Activated T-cell treated with anti-CD3 and anti-CD28 coated beads for 1 hour (primary cell): ENCODE data around the gene PAFAH1B1.
"Not testable (repeated sequence)": the region's sequence is repeated elsewhere in the genome, so short reads cannot be mapped to it uniquely, and the experiment has no call there.

Experiments used
- DNase-seq: peaks from one replicate; pipeline ENCODE4 v3.0.0-alpha.2; 2020; ENCODE audit warnings: low read depth

The PAFAH1B1 gene

DNA sequence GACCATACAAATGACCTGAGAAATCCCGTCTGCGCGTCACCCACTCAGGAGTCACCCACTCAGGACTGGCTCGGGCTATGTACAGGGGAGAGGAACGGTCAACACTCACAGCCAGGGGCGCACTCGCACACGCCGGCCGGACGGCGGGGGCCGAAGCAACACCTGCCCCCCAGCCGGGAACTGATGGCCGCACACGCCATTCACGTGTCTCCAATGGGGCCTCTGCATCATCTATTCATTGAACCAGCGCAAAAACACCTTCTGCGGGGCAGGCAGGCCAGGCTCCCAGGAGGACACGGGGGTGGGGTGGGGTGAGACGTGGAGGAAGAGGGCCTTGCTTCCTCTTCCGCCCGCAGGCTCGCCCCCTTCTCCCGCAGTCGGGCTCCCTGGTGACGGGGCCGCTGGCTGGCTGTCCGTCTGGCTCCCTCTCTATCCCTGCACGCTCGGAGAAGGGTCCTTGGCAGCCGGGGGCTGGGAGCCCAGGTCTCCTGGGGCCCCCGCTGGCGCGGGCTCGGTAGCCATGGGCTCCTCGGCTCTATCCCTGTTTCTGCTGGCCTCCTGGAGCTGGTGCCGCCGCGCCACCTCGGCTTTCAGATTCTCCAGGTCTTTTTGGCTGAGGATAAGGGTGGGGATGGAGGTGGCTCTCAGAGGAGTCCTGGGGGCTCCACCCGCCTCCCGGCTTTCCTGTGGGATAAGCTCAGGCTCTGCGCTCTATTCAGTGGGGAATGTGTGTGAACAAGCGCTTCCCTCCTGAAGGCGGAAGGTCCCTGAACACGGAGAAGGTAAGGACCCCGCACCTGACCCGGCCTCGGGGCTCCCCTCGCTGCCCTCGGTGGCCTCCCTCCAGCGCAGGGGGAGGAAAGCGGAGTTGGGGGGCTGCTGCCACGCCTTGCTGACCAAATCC lies 97.0 kb downstream of the PAFAH1B1 start:
- no peak for DNase-seq

DNA sequence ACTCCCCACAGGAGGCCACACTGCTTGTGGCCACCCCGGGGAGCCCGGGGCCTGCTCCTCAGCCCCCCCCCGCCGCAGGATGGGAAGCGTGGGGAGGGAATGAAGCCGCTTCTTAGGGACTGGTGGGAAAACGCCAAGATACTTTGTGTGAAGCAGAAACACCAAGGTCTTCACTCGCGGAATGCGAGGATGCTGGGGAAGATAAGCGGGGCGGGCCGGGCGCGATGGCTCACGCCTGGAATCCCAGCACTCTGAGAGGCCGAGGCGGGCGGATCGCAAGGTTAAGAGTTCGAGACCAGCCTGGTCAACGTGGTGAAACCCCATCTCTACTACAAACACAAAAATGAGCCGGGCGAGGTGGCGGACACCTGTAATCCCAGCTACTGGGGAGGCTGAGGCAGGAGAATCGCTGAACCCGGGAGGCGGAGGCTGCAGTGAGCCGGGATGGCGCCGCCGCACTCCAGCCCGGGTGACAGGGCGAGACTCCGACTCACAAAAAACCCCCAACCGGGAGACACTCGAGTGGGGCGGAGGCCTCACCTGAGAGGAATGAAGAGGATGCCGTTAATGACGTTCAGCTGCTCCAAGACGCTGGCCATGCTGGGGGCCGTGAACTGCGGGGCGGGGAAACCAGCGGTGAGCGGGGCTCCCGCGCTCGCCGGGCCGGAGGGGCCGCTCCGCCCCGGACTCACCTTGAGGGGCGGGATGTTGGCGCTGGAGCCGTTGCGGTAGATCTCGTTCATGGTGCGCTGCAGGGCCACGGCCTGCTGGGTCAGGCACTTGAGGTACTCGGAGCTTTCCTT lies 97.8 kb downstream of the PAFAH1B1 start:
- DNase-seq = no peak

DNA sequence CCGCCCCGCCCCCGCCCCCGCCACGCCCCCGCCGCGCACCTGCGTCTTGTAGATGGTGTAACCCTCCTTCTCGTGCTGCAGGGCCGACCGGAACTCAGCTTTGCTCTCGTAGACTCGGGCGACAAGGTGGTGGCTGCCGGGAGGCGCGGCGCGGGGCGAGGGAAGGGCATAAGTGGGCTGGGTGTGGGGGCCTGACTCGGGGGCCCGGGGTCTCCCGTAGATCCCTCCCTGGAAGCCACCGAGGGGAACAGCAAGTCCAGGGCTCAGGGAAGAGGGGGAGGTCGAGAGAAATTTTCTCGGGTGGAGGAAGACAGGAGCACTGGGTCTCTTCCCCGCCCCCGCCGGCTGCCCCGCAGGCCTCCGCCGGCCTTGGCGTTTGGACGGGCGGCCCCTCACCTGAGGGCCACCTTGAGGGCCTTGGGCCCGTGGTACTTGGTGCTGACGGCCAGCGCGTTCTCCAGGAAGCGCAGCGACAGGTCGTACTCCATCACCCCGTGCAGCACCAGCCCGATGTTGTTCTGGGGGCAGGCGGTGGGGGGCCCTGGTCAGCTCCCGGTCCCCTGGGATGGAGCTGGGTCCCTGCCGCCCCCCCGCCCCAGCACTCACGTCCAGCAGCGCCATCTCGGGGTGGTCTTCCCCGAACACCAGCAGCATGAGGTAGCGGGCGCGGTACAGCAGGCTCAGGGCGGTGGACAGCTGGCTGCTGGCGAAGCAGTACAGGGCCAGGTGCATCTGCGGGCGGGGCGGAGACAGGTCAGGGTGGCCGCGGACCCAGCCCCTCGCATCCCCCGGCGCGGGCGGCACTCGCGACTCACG lies 98.7 kb downstream of the PAFAH1B1 start:
- no peak for DNase-seq

DNA sequence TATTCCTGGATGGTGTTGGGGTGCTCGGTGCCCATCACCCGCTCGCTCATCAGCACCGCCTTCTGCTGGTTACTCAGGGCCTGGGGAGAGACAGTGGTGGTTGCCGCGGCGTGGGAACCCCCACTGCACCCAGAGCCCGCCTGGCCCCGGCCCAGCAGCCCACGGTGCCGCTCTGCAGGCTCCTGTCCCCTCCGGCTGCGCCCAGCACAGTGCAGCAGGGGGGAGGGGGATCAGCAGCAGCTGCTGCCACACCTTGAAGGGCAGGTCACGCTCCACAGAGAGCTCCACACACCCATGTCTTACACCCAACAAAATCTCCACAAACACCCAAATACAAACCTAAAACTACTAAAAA lies 99.3 kb downstream of the PAFAH1B1 start:
- DNase-seq = no peak

- no peak for DNase-seq
These were observed 100.3 kb downstream of the PAFAH1B1 start for GRCh38 chr17:2693561-2694380.

DNA sequence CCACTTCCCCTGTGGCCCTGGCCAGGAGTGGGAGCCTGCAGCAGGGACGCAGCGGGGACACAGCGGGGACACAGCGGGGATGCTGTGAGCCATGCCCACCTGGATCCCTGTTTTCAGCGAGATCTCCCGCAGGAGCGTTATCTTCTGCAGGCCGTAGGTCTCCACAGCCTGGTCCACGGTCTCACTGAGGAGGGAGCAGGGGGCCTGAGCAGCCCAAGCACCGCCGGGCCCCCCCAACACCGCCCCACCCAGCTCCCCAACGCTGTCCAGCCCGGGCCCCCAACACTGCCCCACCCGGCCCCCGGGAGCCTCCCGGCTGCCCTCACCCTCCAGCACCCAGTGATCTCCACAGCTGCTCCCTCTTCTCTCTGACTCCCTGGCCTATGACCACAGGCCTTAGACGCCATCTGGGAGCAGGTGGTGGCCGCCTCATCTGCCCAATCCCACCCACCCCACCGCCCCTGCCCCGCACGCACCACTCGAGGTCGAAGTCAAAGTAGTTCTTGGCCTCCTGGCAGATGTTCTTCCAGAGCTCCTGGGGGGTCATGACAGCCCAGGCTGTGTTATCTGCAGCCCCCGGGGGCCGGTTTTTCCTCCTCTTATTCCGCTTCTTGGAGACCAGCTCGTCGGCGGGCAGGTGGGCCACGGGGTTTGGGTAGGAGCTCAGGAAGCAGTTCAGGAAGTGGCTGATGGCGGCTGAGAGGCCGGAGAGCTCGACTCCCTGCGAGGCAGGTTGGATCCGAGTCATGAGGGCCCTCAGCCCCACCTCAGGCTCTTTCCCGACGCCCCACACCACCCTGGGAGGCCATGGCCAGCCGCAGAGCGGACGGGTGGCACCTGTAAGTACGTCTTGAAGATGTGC lies 101.2 kb downstream of the PAFAH1B1 start:
- no peak for DNase-seq

DNA sequence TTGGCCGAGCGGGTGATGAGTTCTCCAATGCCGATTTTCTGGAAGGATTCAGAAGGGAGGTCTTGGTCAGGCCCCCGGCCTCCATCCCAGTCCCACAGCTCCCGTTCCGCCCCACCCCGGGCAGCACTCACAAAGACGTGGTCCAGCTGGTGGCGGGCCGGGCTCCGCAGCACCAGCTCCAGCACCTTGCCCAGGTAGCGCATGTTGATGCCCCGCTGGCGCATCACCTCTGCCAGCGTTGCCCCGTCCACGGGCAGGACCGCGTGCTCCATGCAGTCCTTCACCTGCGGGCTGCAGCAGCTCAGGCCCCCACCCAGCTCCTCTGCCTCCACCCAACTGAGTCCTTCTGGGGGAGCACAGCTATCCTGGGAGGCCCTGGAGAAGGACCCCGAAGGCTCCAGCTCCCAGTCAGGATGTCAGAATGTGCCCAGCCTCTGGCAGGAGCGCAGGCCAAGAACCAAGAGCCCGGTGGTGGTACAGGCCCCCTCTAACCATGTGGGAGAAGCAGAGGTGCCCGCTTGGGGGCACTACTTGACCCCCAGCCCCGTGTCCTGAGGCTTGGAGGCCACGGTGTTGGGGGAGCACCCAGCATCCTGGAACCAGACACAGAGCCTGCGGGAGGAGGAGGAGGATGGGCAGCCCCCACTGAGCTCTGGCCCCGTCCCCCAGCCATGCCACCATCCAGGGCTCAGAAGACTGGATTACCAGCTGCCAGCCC lies 101.9 kb downstream of the PAFAH1B1 start:
- no peak for DNase-seq

DNA sequence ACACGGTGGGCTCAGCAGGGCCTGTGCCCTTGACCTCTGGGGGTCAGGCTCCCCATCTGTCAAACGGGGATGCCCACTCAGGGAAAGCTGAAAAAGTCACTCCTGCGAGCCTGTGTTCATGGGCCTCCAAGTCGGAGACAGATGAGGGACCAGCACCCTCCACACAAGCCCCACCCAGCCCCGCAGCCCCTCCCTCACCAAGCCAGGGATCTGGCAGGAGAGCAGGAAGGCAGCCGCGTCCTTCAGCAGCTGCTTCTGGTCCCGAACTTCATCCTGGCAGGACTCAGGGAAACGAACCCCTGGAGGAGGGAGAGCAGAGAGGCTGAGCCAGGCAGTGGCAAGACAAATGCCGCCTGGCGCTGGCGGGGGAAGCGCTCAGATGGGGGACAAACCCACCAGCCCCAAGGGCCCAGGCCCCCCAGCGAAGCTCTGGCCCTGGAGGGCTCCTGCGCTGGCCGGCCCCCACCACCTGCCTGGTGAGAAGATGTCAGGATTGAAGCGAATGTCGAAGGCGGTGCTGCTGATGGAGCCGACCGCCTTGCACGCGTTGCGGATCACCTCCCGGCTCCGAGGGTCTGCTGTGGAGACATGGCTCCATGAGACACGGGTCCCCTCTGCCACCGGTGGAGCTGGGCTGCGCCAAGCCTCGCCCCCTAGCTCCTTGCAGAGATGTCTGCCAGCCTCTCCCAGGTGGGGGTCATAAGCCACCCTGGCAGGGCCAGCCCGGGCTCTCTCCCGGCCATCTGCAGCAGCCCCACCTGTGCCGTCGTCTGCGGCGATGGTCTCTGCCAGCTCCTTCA lies 102.7 kb downstream of the PAFAH1B1 start:
- DNase-seq = no peak

GRCh38 chr17:2697611-2698162 lies 104.2 kb downstream of the PAFAH1B1 start:
- no peak for DNase-seq

DNA sequence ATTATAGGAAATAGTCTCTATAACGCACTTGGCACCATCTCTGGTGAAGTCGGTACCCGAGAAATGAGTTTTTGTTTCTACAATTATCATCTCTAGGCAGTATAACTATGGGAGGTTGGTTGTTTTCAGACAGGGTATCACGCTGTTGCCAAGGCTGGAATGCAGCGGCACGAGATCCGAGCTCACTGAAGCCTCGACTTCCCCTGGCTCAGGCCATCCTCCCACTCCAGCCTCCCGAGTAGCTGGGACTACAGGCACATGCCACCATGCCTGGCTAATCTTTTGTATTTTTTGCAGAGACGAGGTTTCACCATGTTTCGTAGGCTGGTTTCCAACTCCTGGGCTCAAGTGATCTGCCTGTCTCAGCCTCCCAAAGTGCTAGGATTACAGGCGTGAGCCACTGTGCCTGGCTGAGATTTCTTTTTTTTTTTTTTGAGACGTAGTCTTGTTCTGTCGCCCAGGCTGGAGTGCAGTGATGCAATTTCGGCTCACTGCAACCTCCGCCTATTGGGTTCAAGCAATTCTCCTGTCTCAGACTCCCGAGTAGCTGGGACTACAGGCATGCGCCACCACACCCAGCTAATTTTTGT lies 105.9 kb downstream of the PAFAH1B1 start:
- not testable (repeated sequence) for DNase-seq

DNA sequence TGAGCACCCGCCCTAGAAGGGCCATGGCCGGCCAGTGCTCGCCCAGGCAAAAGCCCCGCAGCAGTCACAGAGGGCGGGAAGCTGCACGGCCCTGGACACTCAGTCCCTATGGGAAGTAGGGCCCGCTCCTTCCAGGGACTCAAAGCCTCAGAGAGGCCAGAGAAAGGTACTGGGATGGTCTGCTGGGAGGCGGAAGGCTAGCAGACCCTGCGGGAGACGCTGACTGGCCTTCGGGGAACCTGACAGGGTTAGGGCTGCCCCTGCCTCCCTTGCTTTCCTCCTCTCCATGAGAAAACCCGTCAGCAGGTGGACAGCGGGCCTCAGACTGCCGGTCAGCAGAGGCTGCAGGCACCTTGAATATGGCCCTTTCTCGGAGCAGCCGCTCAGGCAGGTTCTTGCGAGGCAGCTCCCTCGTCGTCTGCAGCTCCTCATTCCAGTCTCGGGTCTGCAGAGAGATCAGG lies 106.6 kb downstream of the PAFAH1B1 start:
- no peak for DNase-seq

GRCh38 chr17:2700491-2701141 lies 107.2 kb downstream of the PAFAH1B1 start:
- DNase-seq = no peak

DNA sequence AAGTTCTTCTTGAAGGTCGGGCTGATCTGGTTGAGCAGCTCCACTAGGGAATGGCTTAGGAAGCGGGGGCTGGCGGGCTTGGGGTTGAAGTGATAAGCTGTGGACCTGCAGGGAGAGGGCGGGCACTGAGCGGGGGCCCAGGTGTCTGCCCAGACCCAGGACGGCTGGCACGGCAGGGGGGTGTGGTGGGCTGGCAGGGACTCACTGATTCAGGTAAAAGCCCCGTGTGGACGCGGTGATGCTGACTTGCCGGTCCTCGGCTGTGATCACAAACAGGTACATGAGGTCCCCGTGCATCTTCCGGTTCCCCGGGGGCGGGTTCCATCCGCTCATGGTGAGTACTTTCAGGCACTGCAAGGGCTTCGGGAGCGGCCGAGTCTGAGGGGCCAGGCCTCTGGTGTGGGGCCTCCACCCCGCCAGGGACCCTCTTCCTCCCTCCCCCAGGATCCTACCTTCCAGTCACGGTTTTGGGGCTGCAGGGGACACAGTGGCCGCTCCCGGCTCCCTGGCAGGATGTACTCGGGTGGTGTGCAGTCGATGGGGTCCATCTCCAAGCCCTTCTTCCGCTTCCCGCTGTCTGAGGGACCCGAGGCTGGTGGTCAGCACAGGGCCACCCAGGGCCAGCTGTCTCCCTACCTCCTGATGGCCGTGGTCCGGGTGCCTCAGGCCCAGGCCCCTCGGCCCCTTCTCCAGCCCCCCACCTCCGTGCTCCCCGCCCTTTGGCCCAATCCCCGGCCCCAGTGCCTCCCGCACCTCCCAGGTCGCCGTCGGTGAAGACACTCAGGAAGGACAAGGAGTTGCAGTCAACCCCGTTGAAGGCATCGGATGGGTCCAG lies 107.9 kb downstream of the PAFAH1B1 start:
- DNase-seq = no peak

DNA sequence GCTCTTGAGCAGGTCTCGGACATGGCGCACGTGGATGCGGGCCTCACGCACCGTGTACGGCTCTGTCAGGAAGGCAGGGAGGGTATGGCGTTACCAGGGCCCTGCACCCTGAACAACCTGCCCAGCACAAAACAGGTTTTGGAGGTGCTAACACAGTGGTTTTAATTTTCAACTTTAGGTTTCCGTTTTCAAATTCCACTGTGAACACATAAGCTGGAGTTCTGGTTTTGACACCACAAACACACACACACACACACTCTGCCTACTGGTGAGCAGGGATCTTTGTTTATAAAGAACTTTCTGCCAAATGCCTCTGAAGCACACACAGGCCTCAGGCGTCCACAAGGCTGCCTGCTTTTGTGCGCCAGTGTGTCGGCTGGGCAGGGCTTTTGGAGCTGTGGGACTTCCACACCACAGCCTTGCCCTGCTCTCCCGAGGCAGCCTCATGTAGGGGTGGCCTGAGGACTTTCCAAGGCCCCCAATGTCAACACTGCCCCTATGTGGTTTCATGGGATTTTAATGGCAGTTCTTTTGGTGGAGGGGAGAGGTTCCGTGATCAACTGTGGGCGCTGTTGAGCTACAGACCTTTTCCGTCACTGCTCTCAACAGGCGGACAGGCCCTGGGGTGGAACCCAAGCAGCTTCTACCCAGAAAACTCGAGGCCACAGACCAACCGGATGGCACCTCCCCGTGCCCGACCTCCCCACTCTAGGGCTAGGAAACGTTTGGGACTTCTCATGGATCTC lies 108.7 kb downstream of the PAFAH1B1 start:
- DNase-seq = no peak

- no peak for DNase-seq
These were observed 109.7 kb downstream of the PAFAH1B1 start for GRCh38 chr17:2703181-2703580.

GRCh38 chr17:2703606-2704005 lies 110.2 kb downstream of the PAFAH1B1 start:
- DNase-seq = no peak
